ENCODE measurements around the gene TNFSF18.

Gene TNFSF18

GRCh38 chr1:173024543-173024942 is 26.2 kb downstream of the TNFSF18 start:
- Histone ChIP-seq H3K27me3 (ENCODE audit: insufficient read depth, poor library complexity, severe bottlenecking) (no peaks in the 10 kb centered on the region), H3K4me3 (replicated peaks; ENCODE audit: insufficient read depth, low read length) (no peak overlapping the region), H3K27ac (replicated peaks) (no peak overlapping the region)
- TF ChIP-seq GABPA (IDR thresholded peaks at IDR 0.05; ENCODE audit: low read depth) (no peak), REST (IDR thresholded peaks at IDR 0.05; ENCODE audit: insufficient replicate concordance, low read depth) (no peak), CTCF (IDR thresholded peaks at IDR 0.05; ENCODE audit: insufficient read depth, low read length) (no peak)
- DNase-seq (ENCODE audit: low read depth in 1 of 2, low spot score in 1 of 2), result no peak

DNA sequence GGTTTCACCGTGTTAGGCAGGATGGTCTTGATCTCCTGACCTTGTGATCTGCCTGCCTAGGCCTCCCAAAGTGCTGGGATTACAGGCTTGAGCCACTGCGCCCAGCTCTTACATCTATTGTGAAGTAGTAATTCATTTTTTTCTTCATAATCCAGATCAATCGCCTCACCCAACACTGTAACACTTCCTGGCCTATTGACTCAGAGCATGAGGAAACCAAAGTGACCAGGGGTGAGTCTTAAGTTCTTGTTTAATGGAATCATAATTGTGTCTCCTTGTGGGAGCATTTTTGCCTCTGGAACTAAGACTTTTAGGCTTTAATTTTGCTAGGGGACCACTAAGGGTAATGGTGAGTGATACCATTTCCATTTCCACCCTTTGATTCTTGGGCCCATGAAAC is 27.4 kb downstream of the TNFSF18 start:
- no peak overlapping the region for H3K27ac ChIP-seq (replicated peaks)
- no peak for TF ChIP-seq GABPA (IDR thresholded peaks at IDR 0.05; ENCODE audit: low read depth)
- no peak for TF ChIP-seq POLR2AphosphoS5 (IDR thresholded peaks at IDR 0.05; ENCODE audit: low read depth)
- TF ChIP-seq SPI1 (IDR thresholded peaks at IDR 0.05; ENCODE audit: borderline replicate concordance, low read depth), result no peak
- no peak for TF ChIP-seq CTCF (IDR thresholded peaks at IDR 0.05; ENCODE audit: insufficient read depth, low read length)
- TF ChIP-seq REST (IDR thresholded peaks at IDR 0.05; ENCODE audit: insufficient replicate concordance, low read depth), result no peak
- H3K4me3 ChIP-seq (replicated peaks; ENCODE audit: insufficient read depth, low read length), result no peak overlapping the region
- DNase-seq (ENCODE audit: low read depth in 1 of 2, low spot score in 1 of 2), result no peak
- no peaks in the 10 kb centered on the region for H3K27me3 ChIP-seq (ENCODE audit: insufficient read depth, poor library complexity, severe bottlenecking)

GRCh38 chr1:173020138-173020750 is 30.5 kb downstream of the TNFSF18 start:
- DNase-seq (ENCODE audit: low read depth in 1 of 2, low spot score in 1 of 2), result no peak
- TF ChIP-seq GABPA (IDR thresholded peaks at IDR 0.05; ENCODE audit: low read depth), result no peak
- no peak for TF ChIP-seq SPI1 (IDR thresholded peaks at IDR 0.05; ENCODE audit: borderline replicate concordance, low read depth)
- no peak for TF ChIP-seq REST (IDR thresholded peaks at IDR 0.05; ENCODE audit: insufficient replicate concordance, low read depth)
- no peak for TF ChIP-seq POLR2AphosphoS5 (IDR thresholded peaks at IDR 0.05; ENCODE audit: low read depth)
- no peak for TF ChIP-seq CTCF (IDR thresholded peaks at IDR 0.05; ENCODE audit: insufficient read depth, low read length)
- Histone ChIP-seq H3K4me3 (replicated peaks; ENCODE audit: insufficient read depth, low read length) (no peak overlapping the region), H3K27me3 (ENCODE audit: insufficient read depth, poor library complexity, severe bottlenecking) (no peaks in the 10 kb centered on the region), H3K27ac (replicated peaks) (no peak overlapping the region)

Data from HL-60 (cell line).